Transverse colon (tissue), 3 donors: Measurements from ENCODE around the gene MCTP2.

Source experiments
- POLR2A ChIP-seq: fragments of 450-650 bp; IDR thresholded peaks from one replicate; pipeline ENCODE4 v1.6.1; 2016; ENCODE audit warnings: antibody characterized with exemption, mild to moderate bottlenecking, moderate library complexity
- TF ChIP-seq, protein P1 (sequence below), 5 experiments: fragments of 200-600 bp in 3 of 5; fragments of 450-650 bp in 2 of 5; sonication (generic) in 3 of 5; IDR thresholded peaks; 1 replicate in 2 of 5; 2 replicates in 3 of 5; pipeline ENCODE4 v1.5.1; 2016 to 2017; ENCODE audit warnings: antibody characterized with exemption in 5 of 5, inconsistent platforms in 3 of 5, mild to moderate bottlenecking in 2 of 5, moderate library complexity in 1 of 5

DNA sequence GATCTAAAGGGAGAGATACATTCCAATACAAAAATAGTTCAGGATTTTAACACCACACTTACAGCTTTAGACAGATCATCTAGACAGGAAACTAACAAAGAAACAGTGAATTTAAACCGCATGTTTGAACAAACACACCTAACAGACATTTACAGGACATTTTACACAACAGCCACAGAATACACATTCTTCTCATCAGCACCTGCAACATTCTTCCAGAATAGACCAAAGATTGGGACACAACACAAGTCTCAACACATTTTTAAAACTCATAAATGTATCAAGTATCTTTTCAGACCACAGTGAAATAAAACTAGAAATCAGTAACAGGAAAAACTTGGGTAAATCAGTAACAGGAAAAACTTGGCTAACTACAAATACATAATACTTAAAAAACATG is 256.3 kb downstream of the MCTP2 start:
- TF ChIP-seq, protein P1, sequence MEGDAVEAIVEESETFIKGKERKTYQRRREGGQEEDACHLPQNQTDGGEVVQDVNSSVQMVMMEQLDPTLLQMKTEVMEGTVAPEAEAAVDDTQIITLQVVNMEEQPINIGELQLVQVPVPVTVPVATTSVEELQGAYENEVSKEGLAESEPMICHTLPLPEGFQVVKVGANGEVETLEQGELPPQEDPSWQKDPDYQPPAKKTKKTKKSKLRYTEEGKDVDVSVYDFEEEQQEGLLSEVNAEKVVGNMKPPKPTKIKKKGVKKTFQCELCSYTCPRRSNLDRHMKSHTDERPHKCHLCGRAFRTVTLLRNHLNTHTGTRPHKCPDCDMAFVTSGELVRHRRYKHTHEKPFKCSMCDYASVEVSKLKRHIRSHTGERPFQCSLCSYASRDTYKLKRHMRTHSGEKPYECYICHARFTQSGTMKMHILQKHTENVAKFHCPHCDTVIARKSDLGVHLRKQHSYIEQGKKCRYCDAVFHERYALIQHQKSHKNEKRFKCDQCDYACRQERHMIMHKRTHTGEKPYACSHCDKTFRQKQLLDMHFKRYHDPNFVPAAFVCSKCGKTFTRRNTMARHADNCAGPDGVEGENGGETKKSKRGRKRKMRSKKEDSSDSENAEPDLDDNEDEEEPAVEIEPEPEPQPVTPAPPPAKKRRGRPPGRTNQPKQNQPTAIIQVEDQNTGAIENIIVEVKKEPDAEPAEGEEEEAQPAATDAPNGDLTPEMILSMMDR (IDR thresholded peaks at IDR 0.05), result no peak
- no peak for TF ChIP-seq POLR2A
